ENCODE results near the gene ARV1.

ARV1 gene

GRCh38 chr1:230978491-230979388 lies at the start of gene ARV1, which contains the start of gene TTC13:
TSS of gene ARV1 (plus strand) at chr1:230979094. CDS start at chr1:230979106, 12 bp downstream.
TSS of gene TTC13 (minus strand) at chr1:230978861. CDS start at chr1:230978830, 31 bp downstream.
- DNase-seq: peak; percentile 100

GRCh38 chr1:230930986-230931385 lies 47.9 kb upstream of the ARV1 start:
- no peak for DNase-seq

- DNase-seq: no peak
Observed at GRCh38 chr1:230935852-230936251, 43.0 kb upstream of the ARV1 start.

GRCh38 chr1:230936475-230936874 lies 42.4 kb upstream of the ARV1 start:
- no peak for DNase-seq

GRCh38 chr1:230937371-230937770 lies 41.5 kb upstream of the ARV1 start:
- DNase-seq: no peak

GRCh38 chr1:230938924-230939368 lies 39.9 kb upstream of the ARV1 start:
- DNase-seq: no peak

- DNase-seq: no peak
Observed at GRCh38 chr1:230939806-230940489, 38.9 kb upstream of the ARV1 start.

- DNase-seq: no peak
Observed at GRCh38 chr1:230940848-230941247, 38.0 kb upstream of the ARV1 start.

GRCh38 chr1:230943048-230943593 lies 35.8 kb upstream of the ARV1 start:
- no peak for DNase-seq

- DNase-seq: no peak
Observed at GRCh38 chr1:230948301-230948700, 30.6 kb upstream of the ARV1 start.

GRCh38 chr1:230948903-230949302 lies 30.0 kb upstream of the ARV1 start:
- DNase-seq: no peak

GRCh38 chr1:230950404-230950803 lies 28.5 kb upstream of the ARV1 start:
- DNase-seq: no peak

GRCh38 chr1:230957580-230957989 lies 21.3 kb upstream of the ARV1 start:
- DNase-seq: no peak

- no peak for DNase-seq
Observed at GRCh38 chr1:230958370-230958769, 20.5 kb upstream of the ARV1 start.

GRCh38 chr1:230964896-230965295 lies 14.0 kb upstream of the ARV1 start:
- DNase-seq: no peak

GRCh38 chr1:230965535-230965934 lies 13.4 kb upstream of the ARV1 start:
- DNase-seq: no peak

- DNase-seq: no peak
Observed at GRCh38 chr1:230966358-230966873, 12.5 kb upstream of the ARV1 start.

- DNase-seq: no peak
Observed at GRCh38 chr1:230970432-230970831, 8.5 kb upstream of the ARV1 start.

- DNase-seq: no peak
Observed at GRCh38 chr1:230971771-230972170, 7.1 kb upstream of the ARV1 start.

- DNase-seq: peak; percentile 90
Observed at GRCh38 chr1:230972855-230973271, 6.0 kb upstream of the ARV1 start.

GRCh38 chr1:230975636-230976035 lies 3.3 kb upstream of the ARV1 start:
- no peak for DNase-seq

- no peak for DNase-seq
Observed at GRCh38 chr1:230976360-230976759, 2.5 kb upstream of the ARV1 start.

Measured in OCI-M1 (cell line).